HK-2 (cell line): ENCODE measurements around the gene FSIP1.

Experiments used
- DNase-seq: peaks from one replicate; pipeline ENCODE4 v3.0.0-alpha.2; 2018; ENCODE audit not compliant: unreplicated experiment

The FSIP1 gene

GRCh38 chr15:39720081-39720480 is 62.6 kb downstream of the FSIP1 start:
- DNase-seq = no peak

GRCh38 chr15:39719109-39719508 is 63.5 kb downstream of the FSIP1 start:
- no peak for DNase-seq

- no peak for DNase-seq
Measured at GRCh38 chr15:39717134-39717533, 65.5 kb downstream of the FSIP1 start.

GRCh38 chr15:39714251-39714650 is 68.4 kb downstream of the FSIP1 start:
- no peak for DNase-seq

DNA sequence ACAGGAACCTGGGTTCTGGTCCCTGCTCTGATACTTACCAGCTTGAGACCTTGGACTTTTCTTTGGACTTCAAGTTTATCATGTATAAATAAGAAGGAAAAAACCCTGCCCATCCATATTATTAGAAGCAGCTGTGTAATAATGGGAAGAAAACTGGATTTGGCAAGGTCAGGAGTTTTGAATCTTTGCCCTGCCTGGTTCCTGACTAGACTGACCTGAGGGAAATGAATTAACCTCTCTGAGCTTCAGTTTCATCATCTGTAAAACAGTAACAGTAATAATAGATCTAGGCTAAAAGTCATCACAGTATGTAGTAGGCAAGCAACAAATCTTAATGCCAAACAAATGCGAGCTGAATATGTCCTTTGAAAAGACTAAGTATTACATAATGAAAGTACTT is 68.8 kb downstream of the FSIP1 start:
- DNase-seq = no peak

DNA sequence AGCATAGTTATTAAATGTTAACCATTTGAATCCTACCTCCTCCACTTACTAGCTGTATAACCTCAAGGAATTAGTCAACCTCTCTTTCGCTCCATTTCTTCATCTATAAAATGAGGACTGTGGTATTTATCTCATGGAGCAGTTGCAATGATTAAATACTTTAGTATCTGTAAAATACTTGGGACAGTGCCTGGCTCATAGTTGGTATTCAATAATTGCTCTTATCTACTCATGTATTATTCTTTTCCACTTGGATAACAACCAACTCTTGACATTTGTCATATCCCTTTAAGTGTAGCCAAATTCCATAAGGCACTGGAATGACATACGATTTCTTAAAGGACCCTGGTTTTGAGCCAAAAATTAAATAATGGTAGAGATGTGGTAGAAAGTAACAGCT is 72.0 kb downstream of the FSIP1 start:
- DNase-seq = no peak

GRCh38 chr15:39709941-39710340 is 72.7 kb downstream of the FSIP1 start:
- DNase-seq = no peak

- no peak for DNase-seq
Measured at GRCh38 chr15:39706206-39706605, 76.4 kb downstream of the FSIP1 start.

DNA sequence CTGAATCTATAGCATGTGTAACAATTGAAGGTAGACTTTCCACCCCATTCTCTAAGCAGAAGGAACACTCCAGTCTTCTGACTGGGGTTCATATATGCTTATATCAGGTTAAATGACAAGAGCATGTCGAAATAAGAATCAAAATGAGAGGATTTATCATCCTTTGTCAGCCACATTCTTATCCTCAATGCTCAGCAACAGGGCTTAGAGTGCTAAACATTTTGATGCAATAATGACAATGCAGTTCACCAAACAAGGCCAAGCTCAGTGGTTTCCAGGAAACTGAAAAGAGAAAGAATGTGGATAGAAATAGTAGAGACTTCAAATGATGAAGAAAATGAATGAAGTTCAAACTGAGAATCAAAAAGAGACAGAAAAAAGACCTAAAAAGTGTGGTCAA is 78.0 kb downstream of the FSIP1 start:
- DNase-seq = no peak

- DNase-seq = no peak
Measured at GRCh38 chr15:39704235-39704634, 78.4 kb downstream of the FSIP1 start.

DNA sequence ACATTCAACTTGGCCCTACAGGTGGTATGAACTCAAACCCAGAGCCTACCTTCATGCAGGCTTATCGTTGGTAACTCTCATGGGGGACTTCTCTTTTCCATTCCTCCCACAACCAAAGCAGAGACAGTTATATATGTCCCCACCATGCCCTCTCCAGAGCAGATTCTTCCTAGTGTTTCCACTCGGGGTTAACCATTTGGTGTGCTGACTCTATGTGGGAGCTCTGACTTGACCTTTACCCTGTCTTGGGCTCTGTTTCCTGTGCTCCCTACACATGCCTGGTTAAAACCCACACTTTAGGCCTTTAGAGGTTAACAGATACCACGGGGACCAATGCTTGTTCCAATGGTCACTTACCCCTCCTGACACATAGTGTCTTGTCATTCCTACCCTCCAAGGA is 80.7 kb downstream of the FSIP1 start:
- no peak for DNase-seq

DNA sequence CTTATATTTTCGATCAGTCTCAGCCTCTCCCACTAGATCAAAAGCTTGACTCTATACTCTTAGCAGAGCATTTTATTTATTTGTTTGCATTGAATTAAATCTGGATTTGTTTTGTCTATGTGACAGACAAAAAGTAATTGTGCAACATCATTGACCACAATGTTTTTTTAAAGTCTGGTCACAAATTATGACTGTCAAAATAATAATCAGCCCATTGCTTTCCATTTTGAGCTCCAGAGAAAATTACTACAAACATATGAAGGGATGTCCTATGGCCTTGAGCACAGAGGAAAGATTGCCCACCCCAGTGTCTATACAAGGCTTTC is 82.3 kb downstream of the FSIP1 start:
- DNase-seq = no peak

DNA sequence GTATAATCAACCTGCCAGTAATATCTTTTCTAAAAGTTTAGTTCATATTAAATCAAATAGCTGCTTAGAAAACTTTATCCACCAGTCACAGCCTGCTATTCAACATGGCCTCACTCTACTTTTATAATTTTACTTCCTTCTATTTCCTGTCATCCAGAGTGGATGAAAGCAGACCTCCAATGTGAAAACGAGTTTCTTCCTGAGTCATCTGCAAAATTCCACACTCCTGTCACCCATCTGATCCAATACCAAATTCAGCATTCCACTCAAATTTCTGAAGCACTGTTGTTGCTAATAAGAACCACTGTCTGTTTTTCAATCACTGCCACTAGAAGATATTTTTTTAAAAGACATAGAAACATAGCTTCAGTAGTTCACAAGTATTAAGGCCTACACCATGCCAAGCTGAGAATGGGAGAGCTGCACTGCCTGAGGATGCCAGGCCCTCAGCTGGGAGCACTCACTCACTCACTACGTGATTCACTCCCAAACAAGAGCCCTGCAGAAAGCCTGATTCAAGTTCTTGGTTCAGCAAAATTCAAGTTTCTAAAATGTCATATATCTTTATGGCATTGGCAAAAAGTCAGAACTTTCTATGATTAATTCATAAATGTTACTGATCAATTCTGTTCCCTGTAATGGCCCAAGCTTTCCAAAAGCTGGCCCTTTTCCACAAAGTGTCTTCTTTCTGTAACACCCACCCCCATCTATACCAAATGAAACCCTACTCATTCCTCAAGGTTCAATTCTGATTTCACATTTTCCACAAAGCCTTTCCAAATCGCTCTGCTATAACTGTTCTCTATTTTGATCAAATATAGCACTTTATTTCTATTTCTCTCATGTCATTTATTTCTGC is 82.9 kb downstream of the FSIP1 start:
- no peak for DNase-seq

DNA sequence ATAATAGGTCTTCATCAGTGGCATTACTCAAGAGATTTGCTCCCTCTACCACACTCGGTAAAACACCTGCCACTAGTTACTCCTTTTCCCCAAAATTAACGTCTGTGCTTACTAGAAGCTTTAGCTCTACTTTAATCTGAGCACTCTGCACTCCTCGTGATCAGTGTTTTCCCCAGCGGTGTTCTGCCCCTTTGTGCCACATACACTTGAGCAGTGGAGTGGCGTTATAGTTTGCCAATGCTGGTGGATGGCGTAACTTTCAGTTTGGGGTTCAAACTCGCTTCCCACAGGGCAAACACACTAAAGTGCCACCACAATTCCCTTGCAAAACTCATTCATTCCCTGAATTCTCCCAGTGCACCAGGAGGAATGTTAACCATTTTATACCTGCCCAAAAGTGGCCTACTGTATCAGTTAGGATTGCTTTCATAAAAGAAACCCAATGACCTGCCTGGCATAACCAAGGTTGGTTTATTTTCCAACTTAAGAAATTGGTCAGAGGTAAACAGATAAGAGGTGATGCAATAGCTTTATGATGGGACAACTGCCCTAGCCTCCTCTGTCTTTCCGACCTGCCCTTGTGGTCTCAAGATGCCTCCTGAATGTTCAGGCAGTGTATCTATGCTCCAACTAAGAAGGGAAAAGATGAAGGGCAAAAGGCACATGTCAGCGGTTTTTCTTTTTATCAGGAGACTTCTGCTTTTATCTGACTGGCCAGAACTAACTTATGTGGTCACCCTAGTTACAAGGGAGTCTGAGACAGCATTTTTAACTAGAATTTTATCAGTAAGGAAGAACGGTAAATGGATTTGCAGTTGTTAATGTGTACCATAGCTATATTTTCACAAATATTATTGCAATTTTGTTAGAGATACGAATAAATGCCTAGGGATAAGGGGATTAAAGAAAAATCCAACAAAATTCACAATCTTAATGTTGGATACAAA is 83.9 kb downstream of the FSIP1 start:
- DNase-seq = no peak

- no peak for DNase-seq
Measured at GRCh38 chr15:39697509-39697908, 85.1 kb downstream of the FSIP1 start.

DNA sequence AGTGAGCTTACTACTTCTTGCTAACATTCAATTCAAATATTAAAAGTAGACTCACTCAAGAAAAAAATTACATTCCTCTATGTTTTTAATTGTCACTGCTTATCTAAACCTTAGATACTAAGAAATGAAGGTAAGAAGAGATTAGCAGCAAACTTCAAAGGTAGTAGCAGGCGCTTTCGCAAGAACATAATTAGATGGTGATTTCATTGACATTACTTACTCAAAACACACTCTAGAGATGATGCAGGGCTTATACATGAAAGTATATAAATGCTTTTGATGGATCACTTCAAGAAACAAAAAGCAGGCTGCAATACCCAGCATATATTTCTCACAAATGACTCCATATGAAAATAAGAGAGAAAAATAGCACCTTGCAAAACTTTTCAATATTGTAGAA is 86.8 kb downstream of the FSIP1 start:
- DNase-seq = no peak

- DNase-seq = no peak
Measured at GRCh38 chr15:39692356-39693327, 90.0 kb downstream of the FSIP1 start.

GRCh38 chr15:39690881-39691634 is 91.6 kb downstream of the FSIP1 start:
- no peak for DNase-seq

GRCh38 chr15:39687965-39688364 is 94.7 kb downstream of the FSIP1 start:
- DNase-seq = no peak

- DNase-seq = peak; percentile 4
Measured at GRCh38 chr15:39685999-39686613, 96.5 kb downstream of the FSIP1 start.

DNA sequence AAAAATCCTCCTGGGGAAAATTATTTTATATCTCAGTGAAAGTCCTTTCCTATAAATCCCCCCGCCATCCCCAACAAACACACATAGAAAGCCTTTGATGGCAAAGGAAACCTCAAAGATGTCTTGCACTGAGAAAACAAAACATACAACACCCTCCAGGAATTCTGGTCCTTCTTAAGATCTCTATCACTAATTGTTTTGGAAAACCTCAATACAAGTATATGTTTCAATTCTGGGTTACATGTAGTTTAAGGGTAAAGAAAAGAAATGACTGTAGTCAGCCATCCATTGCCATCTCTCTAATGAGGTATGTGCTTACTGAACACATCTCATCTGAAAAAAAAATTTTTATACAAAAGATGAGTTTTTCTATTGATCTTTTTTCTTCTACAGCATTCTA is 97.3 kb downstream of the FSIP1 start:
- DNase-seq = no peak
